Stimulated activated CD8-positive, alpha-beta memory T cell treated with anti-CD3 and anti-CD28 coated beads, Interleukin-4, amount 100 ng/mL, for 4 hours (primary cell): ENCODE data around the gene ARL8A.
"Not testable (repeated sequence)": the region's sequence is repeated elsewhere in the genome, so short reads cannot be mapped to it uniquely, and the experiment has no call there.

Source experiments
- DNase-seq, 2 donors: peaks; one replicate each; pipeline ENCODE4 v3.0.0-alpha.2; 2020; ENCODE audit warnings: low read depth in 2 of 2, low spot score in 1 of 2

The ARL8A gene

DNA sequence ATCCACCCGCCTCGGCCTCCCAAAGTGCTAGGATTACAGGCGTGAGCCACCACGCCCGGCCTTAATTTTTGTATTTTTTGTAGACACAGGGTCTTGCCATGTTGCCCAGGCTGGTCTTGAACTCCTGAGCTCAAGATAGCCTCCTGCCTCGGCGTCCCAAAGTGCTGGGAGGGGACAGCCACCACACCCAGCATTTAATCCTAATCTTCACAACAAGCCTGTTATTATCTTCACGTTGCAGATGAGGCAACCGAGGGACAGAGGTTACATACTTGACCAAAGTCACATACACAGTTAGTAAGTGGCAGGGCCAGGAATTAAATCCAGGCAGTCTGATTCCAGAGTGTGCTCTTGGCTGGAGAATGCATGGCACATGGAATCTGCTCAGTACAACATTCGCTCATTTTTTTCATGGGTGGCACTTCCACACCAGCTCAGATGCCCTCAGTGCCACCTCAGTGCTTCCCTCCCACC, 26.6 kb downstream of the ARL8A start:
- no peak for DNase-seq

GRCh38 chr1:202116287-202116686, 28.2 kb downstream of the ARL8A start:
- no peak for DNase-seq

DNA sequence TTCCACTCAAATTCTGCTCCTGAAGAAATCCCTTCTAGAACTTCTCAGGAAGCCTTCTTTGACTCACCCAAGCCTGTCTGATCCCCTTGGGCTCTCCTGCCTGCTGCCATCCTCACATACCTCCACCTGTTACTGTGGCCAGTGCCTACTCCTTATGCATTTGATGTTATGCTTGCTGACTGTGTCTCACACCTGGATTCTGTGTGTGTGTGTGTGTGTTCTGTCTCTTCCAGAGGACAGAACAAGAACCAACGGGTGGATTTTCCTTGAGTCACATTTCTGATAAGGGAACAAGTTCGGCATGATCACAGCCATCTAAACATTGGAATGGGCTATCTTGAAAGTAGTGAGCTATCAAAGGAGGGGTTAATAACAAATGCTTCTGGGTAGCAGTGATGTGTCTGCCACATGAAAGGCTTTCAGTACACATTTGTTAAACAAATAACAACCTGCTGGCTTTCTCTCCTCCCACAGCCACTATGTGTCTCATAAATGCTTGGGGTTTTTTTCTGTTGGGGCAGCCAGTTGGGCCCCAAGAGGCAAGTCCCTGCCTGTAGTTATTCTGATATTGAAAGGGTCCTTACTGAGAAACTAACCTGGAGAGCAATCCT, 30.7 kb downstream of the ARL8A start:
- no peak for DNase-seq

GRCh38 chr1:202112859-202113689, 31.5 kb downstream of the ARL8A start:
- DNase-seq = no peak

GRCh38 chr1:202111589-202111988, 32.9 kb downstream of the ARL8A start:
- not testable (repeated sequence) for DNase-seq

- DNase-seq = no peak
Observed at GRCh38 chr1:202110977-202111376, 33.6 kb downstream of the ARL8A start.

- DNase-seq = no peak
Observed at GRCh38 chr1:202107801-202108731, 36.5 kb downstream of the ARL8A start.

DNA sequence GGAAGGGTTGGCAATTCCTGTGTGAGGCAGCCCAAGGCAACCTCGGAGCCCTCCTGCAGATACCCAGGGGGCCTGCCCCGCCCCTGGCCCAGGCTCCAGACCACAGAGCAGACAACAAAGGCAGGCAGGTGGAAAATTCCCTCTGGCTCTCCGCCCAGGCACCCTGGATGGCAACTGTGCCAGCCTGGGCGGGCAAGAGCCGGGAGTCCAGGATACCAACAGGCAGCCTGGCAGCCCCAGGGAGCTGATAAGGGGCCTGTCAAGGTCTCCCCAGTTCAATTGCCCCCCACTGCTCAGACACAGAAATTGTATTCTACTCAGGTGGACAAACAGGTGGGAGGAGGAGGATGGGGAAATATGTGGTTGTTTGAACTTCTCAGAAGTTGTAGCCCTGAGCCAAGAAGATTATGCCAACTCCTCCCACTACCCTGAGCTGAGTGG, 37.2 kb downstream of the ARL8A start:
- DNase-seq = no peak

DNA sequence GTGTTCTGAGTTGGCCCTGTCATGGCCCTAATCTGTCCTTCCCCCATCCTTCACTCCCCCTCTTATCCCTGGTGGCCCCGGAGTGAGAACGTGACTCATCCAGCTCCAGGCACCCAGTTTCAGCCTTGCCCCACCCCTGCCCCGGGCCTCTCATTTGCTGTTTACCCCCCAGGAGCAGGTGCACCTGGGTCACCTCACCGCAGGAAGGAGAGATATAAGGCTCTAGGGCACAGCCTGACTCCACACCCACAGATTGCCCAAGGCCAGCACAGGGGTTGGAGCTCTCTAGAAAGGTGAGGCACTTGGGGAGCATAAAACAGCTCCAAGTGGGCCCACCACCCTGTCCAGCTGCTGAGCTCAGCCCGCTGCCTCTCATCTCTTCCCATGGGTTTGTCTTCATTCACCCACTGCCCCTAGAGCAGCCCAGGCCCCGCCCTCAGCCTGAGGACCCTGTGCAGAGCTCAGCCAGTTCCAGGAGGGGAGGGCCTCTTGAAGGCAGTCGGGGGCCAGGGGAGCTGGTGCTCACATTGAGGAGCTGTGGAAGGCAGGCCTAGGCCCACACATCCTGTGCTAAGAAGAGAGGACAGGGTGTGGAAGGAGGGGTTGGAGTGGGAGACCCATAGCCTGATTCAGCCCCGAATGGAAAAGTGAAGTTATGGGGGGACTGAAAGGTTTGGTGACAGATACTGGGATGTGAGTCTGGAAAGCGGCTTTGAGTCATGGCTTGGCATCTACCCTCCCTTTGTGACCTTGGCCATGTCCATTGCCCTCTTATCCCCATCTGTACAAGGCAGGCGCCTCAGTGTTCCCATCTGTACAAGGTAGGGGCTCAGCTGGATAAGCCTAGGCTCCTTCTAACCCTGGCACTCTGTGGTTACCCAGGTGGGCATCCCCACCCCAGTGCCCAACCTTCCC, 37.9 kb downstream of the ARL8A start:
- DNase-seq = no peak

DNA sequence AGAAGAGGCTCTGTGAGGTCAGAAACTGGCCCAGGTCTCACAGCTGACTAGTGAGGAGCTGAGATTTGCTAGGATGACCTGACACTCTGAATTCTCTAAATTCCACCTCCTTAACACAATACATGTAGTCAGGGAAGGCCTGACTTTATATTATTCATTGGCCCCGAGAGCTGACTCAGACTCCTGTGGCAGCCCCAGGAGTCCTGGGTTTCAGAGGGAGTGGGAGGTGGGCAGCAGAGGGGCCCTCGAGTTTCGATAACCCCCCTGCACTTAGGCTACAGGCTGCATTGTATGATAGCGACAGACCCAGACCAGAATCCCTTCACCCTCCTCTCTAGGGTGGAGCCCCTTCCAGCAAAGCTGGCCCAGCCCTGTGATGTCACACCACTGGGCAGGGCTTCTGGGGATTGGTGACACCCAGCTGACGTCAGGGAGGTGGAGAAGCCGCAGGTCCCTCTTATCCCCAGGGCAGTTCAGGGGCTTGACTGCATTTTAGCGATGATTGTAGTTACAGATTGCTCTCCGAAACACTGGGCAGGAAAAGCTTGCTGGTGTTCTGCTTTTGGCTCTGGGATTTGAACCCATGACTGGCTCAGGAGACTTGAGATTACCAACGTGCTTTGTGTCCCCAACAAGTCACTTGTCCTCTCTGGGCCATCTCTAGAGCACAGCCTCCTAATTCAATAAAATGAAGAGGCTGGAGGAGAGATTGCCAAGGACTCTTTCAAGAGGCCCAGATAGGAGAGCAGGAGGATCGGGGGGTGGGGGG, 38.8 kb downstream of the ARL8A start:
- DNase-seq = no peak

- DNase-seq = no peak
Observed at GRCh38 chr1:202104073-202104472, 40.5 kb downstream of the ARL8A start.

DNA sequence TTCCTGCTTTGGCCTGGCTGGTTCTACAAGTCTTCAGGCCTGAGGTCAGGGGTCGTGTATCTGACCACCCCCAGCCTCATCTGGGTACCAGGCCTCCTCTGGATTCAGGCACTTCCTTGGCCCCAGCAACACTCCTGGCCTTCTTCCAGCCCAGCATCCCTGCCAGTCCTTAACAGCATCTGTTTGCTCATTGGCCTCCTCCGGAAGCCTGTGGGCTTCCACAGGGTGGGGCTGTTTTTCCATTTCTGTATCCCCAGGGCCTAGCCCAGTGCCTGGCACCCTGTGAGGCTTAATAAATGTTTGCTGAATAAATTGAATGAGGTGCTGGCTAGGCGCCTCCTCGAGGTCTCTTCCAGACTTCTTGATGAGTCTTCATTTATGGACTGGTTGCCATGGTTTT, 43.4 kb downstream of the ARL8A start:
- DNase-seq = no peak

DNA sequence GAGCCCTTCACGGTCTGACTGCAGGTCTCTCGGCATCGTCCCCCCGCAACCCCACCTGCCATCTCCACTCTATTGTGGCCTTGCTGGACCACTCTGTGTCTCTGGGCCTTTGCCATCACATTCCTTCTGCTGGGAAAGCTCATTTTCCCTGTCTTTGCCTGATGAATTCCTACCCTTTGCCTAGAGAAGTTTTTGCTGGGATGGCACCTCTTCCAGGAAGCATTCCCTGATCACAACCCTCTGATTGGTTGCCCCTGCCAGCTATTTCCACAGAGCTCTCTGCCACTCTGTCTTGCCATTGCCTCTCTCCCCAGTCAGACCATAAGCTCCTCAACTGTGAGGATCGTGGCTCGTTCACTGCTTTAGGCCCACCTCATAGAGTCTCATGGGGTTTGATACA, 50.7 kb downstream of the ARL8A start:
- no peak for DNase-seq

GRCh38 chr1:202090994-202091393, 53.5 kb downstream of the ARL8A start:
- no peak for DNase-seq

- DNase-seq = no peak
Observed at GRCh38 chr1:202088206-202088605, 56.3 kb downstream of the ARL8A start.

GRCh38 chr1:202086579-202087350, 57.8 kb downstream of the ARL8A start:
- no peak for DNase-seq

DNA sequence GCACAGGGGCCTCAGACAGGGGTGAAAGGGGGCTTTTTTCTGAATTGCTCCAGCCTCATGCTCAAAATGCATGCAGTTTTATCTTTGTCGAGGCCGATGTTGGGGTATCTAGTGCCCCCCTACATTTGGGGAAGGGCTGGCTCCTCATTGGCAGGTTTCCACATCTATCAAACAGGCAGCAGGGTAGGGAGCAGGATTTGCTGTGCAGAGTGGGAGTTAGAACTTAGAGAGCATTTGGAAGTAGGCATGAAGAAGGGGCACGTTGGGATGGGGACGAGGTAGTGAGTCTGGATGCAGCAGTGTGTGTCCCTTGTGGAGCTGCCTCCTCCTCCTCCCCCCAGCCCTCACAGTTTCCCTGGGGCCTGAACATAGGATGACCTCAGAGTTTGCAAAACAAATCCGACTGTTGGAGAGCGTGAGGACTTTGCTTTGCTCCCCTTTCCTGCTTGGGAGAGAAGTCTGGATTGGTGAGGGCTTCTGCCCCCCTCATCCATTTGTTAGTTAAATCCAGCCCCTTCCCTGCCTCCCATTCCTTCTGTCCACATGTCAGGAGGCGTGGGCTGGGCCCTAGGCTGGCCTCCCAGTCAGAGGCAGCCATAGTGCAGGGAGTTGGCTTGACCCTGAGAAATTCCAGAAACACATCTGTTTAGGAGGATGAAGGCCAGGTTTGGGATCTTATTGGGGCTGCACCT, 58.7 kb downstream of the ARL8A start:
- no peak for DNase-seq
